Upper lobe of left lung (tissue), 4 donors: ENCODE measurements around the gene DPH2.

Experiments
- CTCF ChIP-seq, 6 experiments: fragments of 450-650 bp in 4 of 6; fragments of 200-600 bp in 2 of 6; sonication (generic) in 2 of 6; IDR thresholded peaks; one replicate each; pipeline ENCODE4 v1.5.1; 2016 to 2019; ENCODE audit warnings: antibody characterized with exemption in 6 of 6
- EP300 ChIP-seq, 4 donors: sonication (generic); formaldehyde crosslinking; IDR thresholded peaks; one replicate each; pipeline ENCODE4 v1.5.1; 2017; ENCODE audit warnings: antibody characterized with exemption in 4 of 4, control low read depth in 2 of 4
- POLR2A ChIP-seq, 4 donors: fragments of 450-650 bp; IDR thresholded peaks; one replicate each; pipeline ENCODE4 v1.5.1; 2016 to 2017; ENCODE audit warnings: antibody characterized with exemption in 4 of 4, mild to moderate bottlenecking in 2 of 4
- POLR2AphosphoS5 ChIP-seq, 2 donors: sonication (generic); formaldehyde crosslinking; IDR thresholded peaks; one replicate each; pipeline ENCODE4 v1.5.1; 2017; ENCODE audit warnings: antibody characterized with exemption in 2 of 2

GRCh38 chr1:44020464-44020863, 50.7 kb downstream of the DPH2 start:
- TF ChIP-seq POLR2AphosphoS5 (IDR thresholded peaks at IDR 0.05): no peak
- no peak for TF ChIP-seq CTCF (IDR thresholded peaks at IDR 0.05)
- TF ChIP-seq POLR2A (IDR thresholded peaks at IDR 0.05): no peak
- no peak for TF ChIP-seq EP300 (IDR thresholded peaks at IDR 0.05)
